HG02588 (cell line): ENCODE measurements around the gene MNS1.
A peak's percentile ranks its signal among the peaks of the same experiment; 100 is the strongest.
"Not testable (repeated sequence)": the region's sequence is repeated elsewhere in the genome, so short reads cannot be mapped to it uniquely, and the experiment has no call there.

ENCODE experiments used
- ATAC-seq: cut with Tn5 transposase; IDR thresholded peaks from one replicate; pipeline ENCODE4 v1.9.1; 2021; ENCODE audit warnings: mild to moderate bottlenecking, moderate library complexity; ENCODE audit not compliant: unreplicated experiment

Gene MNS1, protein sequence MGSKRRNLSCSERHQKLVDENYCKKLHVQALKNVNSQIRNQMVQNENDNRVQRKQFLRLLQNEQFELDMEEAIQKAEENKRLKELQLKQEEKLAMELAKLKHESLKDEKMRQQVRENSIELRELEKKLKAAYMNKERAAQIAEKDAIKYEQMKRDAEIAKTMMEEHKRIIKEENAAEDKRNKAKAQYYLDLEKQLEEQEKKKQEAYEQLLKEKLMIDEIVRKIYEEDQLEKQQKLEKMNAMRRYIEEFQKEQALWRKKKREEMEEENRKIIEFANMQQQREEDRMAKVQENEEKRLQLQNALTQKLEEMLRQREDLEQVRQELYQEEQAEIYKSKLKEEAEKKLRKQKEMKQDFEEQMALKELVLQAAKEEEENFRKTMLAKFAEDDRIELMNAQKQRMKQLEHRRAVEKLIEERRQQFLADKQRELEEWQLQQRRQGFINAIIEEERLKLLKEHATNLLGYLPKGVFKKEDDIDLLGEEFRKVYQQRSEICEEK

GRCh38 chr15:56464893-56465520, at the start of gene MNS1:
MNS1 (minus strand) TSS chr15:56465137; CDS start chr15:56464972, 165 bp downstream.
- peak; percentile 99 for ATAC-seq

- ATAC-seq: peak; percentile 78
Observed at GRCh38 chr15:56496635-56497034, 31.7 kb upstream of the MNS1 start.

GRCh38 chr15:56495533-56495932, 30.6 kb upstream of the MNS1 start:
- no peak for ATAC-seq

- no peak for ATAC-seq
Observed at GRCh38 chr15:56495053-56495452, 30.1 kb upstream of the MNS1 start.

DNA sequence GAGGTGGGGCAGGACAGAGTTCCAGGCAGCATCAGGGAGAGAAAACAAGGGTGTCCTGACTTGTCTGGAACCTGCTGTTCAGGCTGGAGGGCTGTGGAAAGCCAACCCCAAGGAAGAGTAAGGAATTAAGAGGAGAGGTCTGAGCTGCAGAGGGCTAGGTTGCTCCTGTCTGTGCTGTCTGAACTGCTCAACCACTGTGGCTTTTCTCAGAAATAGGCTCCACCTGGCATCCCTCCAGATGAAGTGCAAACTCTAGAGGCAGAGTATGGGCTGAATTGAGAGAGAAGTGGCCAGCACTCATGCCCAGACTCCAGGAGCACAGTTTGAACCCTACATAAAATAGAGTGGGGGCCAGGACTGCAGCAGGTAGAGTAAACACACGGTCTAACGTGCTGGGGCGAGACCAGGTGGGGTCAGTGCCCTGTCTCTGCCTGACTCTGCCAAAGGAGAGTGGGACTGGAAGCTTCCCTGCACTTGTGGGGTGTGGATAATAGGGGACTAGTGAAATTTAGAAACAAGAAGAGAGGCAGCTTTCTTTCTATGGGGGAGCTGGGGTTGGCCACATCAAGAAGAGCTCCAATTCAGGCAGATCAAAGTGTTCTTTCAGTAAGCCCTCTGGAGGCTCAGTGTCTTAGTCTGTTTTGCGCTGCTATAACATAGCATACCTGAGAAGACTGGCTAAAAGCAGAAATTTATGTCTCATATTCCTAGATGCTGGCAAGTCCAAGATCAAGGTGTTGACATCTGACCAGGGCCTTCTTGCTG, 28.0 kb upstream of the MNS1 start:
- no peak for ATAC-seq

DNA sequence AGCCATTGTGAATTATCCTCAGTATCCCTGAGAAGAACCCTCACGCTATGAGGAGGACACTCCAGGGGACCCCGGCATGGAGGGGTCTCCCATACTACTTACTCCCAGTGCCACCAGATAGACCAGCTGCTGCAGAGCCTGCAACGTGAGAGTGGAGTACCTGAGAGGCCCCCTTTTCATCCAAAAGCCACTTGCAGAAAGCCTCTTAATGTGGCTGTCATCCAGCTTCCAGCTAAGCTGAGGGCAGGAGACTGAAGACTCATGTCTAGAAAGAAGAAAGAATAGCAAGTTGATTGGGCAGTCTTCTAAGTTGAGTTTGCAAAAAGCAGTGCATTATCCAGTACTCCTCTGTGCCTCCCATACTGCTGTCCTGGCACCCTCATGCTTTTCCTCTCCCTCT, 27.3 kb upstream of the MNS1 start:
- no peak for ATAC-seq

- ATAC-seq: no peak
Observed at GRCh38 chr15:56491110-56491722, 26.3 kb upstream of the MNS1 start.

DNA sequence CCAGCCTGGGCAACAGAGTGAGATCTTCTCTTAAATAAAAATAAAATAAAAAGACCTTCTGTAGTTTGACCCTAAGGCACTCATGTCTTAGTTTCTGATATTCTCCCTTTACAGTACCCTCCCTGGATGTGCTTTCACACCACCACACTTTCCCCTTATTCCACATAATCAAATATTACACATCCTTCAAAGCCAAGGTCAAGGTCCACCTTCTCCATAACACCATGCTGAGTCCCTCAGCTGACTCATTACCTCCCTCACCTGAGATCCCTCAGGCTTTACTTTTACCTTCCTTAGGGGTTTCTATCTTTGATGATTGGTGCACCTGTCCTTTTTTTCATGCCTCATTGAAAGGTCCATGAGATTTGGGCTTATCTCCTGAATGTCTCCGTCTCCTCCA, 25.5 kb upstream of the MNS1 start:
- ATAC-seq: no peak

GRCh38 chr15:56486206-56486605, 21.3 kb upstream of the MNS1 start:
- not testable (repeated sequence) for ATAC-seq

GRCh38 chr15:56485426-56485825, 20.5 kb upstream of the MNS1 start:
- not testable (repeated sequence) for ATAC-seq

GRCh38 chr15:56484287-56484686, 19.4 kb upstream of the MNS1 start:
- ATAC-seq: no peak

DNA sequence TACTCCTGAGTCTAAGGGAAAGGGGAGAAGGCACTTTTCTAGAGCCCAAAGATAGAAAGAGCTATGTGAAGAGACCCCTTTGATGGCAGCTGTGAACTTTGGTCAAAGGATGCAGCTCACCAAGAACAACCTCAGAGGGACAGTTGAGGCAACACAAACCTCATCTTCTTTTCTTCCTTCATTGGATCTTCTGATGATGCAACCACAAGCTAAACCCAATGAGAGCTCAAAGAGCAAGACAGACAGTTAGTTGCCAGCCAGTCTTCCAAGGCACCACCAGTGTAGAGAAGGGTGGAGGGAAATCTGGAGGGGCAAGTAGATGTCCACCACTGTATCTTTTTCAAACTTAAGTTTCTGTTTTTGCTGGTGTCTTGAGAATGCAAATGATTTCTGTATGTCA, 10.4 kb upstream of the MNS1 start:
- ATAC-seq: no peak

- no peak for ATAC-seq
Observed at GRCh38 chr15:56473017-56473416, 8.1 kb upstream of the MNS1 start.

GRCh38 chr15:56472278-56472677, 7.3 kb upstream of the MNS1 start:
- no peak for ATAC-seq

DNA sequence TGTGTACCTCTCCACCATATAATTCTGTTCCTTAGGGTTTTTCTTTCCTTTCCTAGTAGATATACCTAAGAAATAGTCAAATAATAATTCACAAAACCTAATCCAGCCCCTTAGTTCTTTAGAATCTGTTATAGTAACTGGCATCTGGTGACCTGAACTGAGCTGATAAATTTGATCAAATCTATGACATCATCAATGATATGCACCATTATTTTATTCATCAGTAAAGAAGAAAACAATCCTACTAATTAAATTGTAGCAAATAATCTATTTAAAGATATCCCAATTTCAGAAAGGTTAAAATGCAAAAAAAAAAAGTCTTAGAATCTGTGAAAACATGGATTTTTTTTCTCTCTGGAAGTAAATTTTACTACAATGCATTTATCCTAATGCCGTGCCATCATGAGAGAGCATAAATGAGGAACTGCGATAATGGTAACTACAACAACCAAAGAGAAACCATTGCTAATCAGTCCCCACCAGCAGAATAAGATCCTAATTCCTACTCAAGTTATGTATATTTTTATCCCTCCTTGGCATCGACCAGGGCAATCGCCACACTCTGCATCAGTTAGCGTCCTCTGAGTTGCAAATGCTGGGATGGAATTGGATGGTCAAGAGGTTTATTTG, 6.6 kb upstream of the MNS1 start:
- ATAC-seq: no peak

DNA sequence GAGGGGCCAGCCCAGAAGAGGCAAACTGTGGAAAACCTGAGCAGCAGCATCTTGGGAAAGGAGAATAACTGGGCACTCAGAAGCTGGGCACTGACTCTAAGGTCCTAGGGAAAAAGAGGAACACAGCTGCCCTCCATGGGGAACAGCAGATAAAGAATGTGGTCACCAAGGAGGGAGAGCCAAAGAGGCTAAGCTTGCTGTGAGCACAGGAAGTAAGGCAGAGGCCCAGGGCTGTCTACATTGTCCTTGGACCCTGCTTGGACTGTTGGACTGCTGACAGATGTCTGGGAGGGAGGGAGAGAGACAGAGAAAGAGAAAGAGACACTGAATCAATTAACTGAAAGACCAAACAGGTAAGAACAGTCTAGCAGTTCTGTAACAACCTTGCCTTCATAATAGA, 4.5 kb upstream of the MNS1 start:
- ATAC-seq: no peak

DNA sequence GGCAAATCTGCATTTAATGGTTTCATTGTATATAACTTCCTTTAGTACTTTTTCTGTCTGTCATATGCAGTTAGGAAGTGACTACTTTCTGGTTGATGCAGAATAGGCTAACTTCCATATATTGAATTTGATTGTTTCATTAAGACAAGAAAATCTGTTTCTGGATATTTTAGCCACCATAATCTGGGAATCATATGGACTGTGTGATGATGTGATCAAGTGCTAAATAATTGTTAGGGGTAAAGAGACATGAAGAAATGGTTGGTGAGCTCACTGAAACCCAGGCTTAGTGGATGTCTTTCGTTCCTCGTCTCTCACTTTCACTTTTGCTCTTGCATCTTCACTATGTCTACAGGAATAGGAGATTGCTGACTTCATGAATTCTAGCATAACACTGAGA, 3.5 kb upstream of the MNS1 start:
- no peak for ATAC-seq

DNA sequence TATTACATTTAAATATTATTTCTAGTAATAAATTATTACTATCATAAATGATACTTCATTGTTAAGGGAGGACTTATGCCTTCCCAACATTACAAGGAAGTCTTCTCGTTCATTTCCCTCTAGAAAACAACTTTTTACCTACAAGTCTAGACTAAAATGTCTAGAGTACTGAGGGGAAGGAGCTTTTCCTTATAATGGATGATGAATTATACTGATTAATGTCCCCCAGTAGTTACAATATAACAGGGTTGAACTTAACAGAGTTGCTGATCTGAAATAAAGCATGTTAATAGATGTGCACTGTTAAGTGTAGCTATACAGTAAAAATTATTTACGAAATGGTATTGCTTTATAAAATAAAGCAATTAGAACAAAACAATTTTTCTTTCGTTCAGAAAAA, 2.7 kb upstream of the MNS1 start:
- ATAC-seq: no peak

DNA sequence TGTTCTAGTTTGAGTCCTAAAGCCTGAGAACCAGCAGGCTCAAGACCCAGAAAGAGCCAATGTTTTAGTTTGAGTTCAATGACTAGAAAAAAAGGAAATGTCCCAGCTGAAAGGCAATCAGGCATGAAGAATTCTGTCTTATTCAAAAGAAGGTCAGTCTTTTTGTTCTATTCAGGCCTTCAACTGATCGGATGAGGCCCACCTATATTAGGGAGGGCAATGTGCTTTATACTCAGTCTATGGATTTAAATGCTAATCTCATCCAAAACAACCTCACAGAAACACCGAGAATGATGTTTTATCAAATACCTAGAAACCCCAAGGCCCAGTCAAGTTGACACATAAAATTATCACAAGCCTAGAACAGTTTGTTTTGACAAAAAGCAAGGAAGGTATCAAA, 4.0 kb downstream of the MNS1 start:
- no peak for ATAC-seq

- ATAC-seq: no peak
Observed at GRCh38 chr15:56460071-56460470, 4.9 kb downstream of the MNS1 start.

DNA sequence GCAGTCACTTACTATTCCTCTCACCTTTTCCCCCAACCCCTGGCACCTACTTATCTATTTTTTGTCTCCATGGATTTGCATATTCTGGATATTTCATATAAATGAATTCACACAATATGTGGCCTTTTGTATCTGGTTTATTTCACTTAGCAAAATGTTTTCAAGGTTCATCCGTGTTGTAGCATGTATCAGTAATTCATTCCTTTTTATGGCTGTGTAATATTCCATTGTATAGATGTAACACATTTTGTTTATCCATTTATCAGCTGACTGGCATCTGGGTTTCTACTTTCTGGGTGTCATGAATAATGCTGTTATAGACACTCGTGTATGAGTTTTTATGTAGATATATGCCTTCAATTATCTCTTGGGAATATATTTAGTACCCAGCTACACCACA, 5.8 kb downstream of the MNS1 start:
- ATAC-seq: no peak
